ENCODE measurements around the gene MCF2L. TPM values are rescaled to one million over a fixed set of nuclear protein-coding genes. Genes with fewer than 3 reads are reported as not detected.

Gene MCF2L
- total RNA-seq, 1 donor from 2014 or later = 12.3 TPM

DNA sequence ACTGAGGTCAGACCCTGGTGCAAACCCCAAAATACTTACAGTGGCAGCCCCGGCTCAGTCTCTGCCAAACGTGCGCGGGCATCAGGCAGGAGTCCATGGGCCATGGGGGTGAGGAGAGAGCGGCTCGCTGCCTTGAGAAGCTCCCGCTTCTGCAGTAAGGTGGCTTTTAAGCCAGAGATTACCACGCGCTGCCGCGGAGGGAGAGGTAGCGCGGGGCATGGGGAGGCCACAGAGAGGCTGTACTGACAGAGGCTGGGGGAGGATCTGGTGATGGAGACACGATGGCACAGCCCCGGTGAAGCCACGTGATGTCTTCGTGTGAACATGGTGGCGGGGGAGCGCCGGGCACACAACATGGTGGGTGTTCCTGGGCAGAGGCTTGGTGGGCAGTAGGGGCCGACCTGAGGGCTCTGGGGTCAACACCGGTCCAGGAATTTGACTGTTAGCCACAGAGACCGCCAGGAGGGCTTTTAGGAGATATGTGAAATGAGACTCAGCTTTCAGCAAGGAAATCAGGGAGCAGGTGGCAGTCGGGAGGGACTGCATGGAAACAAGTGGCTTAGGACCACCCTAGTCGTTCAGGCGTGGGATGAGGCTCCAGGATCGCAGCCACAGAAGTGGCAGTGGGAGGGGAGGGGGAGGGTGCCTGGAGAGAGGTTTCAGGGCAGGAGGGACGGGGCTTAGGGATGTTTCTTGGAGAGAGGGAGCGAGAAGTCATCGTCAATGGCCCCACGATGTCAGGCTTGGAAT, 24.1 kb downstream of the MCF2L start:
- no peak overlapping the region for H3K4me3 ChIP-seq (ENCODE audit: low read depth, low read length)
- no peak for DNase-seq (ENCODE audit: low read depth)
- no peaks in the 10 kb centered on the region for H3K36me3 ChIP-seq (ENCODE audit: control insufficient read depth, insufficient read depth, low read length)
- H3K27me3 ChIP-seq (ENCODE audit: control insufficient read depth, insufficient read depth, low read length) = peaks cover 44% of the 10 kb centered on the region
- TF ChIP-seq, protein P1, sequence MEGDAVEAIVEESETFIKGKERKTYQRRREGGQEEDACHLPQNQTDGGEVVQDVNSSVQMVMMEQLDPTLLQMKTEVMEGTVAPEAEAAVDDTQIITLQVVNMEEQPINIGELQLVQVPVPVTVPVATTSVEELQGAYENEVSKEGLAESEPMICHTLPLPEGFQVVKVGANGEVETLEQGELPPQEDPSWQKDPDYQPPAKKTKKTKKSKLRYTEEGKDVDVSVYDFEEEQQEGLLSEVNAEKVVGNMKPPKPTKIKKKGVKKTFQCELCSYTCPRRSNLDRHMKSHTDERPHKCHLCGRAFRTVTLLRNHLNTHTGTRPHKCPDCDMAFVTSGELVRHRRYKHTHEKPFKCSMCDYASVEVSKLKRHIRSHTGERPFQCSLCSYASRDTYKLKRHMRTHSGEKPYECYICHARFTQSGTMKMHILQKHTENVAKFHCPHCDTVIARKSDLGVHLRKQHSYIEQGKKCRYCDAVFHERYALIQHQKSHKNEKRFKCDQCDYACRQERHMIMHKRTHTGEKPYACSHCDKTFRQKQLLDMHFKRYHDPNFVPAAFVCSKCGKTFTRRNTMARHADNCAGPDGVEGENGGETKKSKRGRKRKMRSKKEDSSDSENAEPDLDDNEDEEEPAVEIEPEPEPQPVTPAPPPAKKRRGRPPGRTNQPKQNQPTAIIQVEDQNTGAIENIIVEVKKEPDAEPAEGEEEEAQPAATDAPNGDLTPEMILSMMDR (IDR thresholded peaks at IDR 0.05; ENCODE audit: insufficient read depth, low read length, poor library complexity, severe bottlenecking) = no peak

DNA sequence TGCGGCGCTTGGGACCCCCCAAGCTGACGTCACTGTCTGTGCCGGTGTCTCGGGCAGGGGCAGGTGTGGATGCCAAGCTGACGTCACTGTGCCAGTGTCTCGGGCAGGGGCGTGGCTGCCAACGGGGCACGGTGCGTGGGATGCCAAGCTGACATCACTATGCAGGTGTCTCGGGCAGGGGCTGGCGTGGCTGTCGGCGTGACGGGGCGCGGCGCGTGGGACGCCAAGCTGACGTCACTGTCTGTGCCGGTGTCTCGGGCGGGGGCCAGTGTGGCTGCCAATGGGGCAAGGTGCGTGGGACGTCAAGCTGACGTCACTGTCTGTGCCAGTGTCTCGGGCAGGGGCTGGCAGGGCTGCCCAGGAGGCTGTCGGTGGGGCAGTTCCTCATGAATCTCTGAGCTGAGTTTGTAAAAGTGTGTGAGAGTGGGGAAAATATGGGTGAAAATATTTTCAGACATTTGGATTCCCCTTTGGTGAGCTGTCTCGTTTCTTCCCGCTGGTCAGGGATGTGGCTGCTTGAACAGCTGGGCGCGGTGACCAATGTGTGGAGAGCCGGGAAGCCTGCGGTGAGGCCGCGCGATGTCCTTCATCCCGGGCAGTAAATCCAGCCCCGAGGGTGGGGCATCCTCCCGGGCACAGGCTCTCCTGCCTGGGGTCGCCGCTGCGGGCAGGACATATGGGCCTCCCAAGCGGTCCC, 25.2 kb downstream of the MCF2L start:
- no peak for DNase-seq (ENCODE audit: low read depth)
- Histone ChIP-seq H3K4me3 (ENCODE audit: low read depth, low read length) (no peak overlapping the region), H3K27me3 (ENCODE audit: control insufficient read depth, insufficient read depth, low read length) (peaks cover 44% of the 10 kb centered on the region), H3K36me3 (ENCODE audit: control insufficient read depth, insufficient read depth, low read length) (no peaks in the 10 kb centered on the region)
- TF ChIP-seq, protein P1 (IDR thresholded peaks at IDR 0.05; ENCODE audit: insufficient read depth, low read length, poor library complexity, severe bottlenecking) = no peak

DNA sequence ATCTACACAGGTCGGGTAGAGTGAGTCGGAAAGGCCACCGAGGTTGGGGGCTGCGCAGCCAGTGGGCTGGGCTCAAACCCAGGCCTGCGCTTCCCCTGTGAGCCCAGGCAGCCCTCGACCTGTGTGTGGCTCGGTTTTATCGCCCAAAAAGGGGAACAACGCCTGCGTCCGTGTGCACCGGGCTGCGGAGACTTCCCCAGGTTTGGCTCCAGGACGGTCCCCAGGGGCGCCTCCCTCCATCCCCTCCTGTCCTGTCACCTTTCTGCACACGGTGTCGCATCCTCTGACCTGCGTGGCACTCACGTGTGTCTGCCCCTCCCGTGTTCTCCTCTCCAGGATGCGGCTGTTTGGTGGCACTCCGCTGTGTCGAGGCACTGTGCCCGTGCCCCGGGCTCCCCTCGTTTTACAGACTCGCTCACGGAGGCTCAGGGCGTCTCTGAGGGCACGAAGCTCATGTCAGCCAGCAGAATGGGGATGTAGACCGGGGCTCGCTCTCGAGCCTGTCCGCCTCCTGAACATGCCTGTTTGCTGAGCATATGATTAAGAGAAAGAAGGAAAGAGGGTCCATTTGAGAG, 25.9 kb downstream of the MCF2L start:
- no peak for DNase-seq (ENCODE audit: low read depth)
- H3K27me3 ChIP-seq (ENCODE audit: control insufficient read depth, insufficient read depth, low read length) = peaks cover 47% of the 10 kb centered on the region
- H3K4me3 ChIP-seq (ENCODE audit: low read depth, low read length) = no peak overlapping the region
- H3K36me3 ChIP-seq (ENCODE audit: control insufficient read depth, insufficient read depth, low read length) = no peaks in the 10 kb centered on the region
- TF ChIP-seq, protein P1 (IDR thresholded peaks at IDR 0.05; ENCODE audit: insufficient read depth, low read length, poor library complexity, severe bottlenecking) = no peak

DNA sequence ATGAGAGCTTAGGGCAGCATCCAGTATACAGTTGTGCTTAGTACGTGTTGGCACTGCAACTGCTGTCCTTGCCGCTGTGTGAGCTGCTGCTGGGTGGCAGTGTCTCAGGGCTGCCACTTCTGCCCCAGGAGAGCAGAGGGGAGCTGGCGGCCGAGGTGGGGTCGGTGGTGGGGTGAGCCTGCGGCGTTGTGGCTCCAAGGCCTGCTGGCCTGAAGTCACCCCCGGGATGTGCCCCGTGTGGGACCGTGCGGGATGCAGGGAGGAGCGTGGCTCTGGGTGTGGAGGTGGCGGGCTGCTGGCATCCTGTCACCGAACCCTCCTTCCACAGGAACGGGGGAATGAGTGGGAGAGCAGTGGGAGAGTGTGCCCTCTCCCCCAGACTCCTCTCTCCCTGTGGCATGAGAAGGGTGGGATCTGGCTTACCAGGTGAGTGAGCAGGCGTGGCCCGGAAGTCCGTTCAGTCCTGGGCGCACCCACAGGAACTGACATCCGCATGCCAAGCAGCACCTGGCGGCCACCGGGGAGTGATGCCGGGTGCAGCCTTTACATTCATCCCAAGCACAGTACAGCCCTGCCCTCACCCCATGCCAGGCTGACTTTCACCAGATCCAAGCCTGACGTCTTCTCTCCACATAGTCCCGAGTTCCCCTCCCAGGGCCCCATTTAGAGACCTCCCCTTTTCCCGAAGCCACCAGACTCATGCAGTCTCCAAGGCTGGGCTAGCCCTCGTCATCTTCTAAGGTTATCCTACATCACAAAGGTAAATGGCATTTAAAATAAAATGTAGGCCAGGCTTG, 26.6 kb downstream of the MCF2L start:
- TF ChIP-seq, protein P1 (IDR thresholded peaks at IDR 0.05; ENCODE audit: insufficient read depth, low read length, poor library complexity, severe bottlenecking) = no peak
- Histone ChIP-seq H3K36me3 (ENCODE audit: control insufficient read depth, insufficient read depth, low read length) (no peaks in the 10 kb centered on the region), H3K27me3 (ENCODE audit: control insufficient read depth, insufficient read depth, low read length) (peaks cover 48% of the 10 kb centered on the region), H3K4me3 (ENCODE audit: low read depth, low read length) (no peak overlapping the region)
- DNase-seq (ENCODE audit: low read depth) = no peak

DNA sequence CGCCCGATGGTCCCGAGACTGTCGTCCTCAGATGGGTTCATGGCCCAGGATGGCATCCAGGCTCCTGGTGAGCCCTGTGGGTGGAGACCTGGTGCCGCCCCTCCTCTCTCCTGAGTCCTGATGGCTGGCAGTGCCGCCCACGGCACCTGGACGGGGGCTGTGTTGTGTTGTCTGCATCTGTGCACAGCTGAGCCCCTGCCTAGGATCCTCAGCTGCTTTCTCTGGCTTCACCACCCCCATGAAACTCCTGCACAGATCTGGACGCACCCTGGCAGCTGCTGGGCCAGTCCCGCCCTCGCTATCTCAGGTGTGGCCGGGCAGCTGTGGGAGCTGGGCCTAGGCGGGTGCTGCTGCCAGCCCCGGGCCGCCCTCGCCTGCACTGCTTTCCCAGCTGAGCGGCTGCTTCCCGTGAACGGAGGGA, 27.7 kb downstream of the MCF2L start:
- TF ChIP-seq, protein P1 (IDR thresholded peaks at IDR 0.05; ENCODE audit: insufficient read depth, low read length, poor library complexity, severe bottlenecking) = no peak
- Histone ChIP-seq H3K4me3 (ENCODE audit: low read depth, low read length) (no peak overlapping the region), H3K27me3 (ENCODE audit: control insufficient read depth, insufficient read depth, low read length) (peaks cover 48% of the 10 kb centered on the region), H3K36me3 (ENCODE audit: control insufficient read depth, insufficient read depth, low read length) (no peaks in the 10 kb centered on the region)
- no peak for DNase-seq (ENCODE audit: low read depth)
